HG02763 (cell line): ENCODE results near the gene MTIF2.
"Not testable (repeated sequence)": the region's sequence is repeated elsewhere in the genome, so short reads cannot be mapped to it uniquely, and the experiment has no call there.

ENCODE experiments used
- ATAC-seq: cut with Tn5 transposase; IDR thresholded peaks from one replicate; pipeline ENCODE4 v1.9.1; 2021; ENCODE audit warnings: mild to moderate bottlenecking, moderate library complexity; ENCODE audit not compliant: unreplicated experiment

MTIF2 gene, protein sequence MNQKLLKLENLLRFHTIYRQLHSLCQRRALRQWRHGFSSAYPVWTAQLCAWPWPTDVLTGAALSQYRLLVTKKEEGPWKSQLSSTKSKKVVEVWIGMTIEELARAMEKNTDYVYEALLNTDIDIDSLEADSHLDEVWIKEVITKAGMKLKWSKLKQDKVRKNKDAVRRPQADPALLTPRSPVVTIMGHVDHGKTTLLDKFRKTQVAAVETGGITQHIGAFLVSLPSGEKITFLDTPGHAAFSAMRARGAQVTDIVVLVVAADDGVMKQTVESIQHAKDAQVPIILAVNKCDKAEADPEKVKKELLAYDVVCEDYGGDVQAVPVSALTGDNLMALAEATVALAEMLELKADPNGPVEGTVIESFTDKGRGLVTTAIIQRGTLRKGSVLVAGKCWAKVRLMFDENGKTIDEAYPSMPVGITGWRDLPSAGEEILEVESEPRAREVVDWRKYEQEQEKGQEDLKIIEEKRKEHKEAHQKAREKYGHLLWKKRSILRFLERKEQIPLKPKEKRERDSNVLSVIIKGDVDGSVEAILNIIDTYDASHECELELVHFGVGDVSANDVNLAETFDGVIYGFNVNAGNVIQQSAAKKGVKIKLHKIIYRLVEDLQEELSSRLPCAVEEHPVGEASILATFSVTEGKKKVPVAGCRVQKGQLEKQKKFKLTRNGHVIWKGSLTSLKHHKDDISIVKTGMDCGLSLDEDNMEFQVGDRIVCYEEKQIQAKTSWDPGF

DNA sequence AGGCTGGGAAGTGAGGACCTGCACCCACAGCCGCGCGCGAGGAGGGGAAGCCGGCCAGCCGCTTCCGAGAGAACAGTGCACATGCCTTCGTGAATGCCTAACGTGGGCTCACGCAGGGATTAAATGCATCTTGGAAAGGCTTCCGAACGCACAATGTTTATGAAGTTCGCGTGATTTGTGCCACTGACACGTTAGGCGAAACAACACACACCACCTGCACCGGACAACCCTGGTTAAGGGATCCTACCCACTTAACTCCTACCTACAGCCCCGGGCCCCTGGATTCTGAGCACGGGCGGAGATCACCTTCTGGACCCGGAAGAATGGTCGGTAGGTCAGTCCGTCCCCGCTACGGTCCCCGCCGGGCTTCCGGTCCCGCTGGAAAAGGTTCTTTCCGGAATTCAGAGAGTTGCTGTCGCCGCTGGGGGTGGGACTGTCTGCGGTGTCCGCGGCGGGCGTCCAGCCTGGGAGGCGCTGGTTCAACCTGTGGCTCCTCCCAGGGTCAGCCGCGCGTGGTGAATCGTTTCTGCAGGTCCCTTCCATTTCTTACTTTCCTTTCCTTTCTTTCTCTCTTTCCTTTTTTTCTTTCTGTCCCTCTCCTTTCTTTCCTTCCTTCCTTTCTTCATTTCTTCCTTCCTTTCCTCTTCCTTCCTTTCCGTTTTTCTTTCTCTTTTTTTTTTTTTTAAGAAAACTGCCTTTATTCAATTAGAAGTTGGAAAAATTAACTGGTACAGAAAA, at the start of gene MTIF2:
Gene MTIF2 (minus strand): TSS at position 325 of the 738 bp plus-strand sequence. CDS start 5,373 bp downstream, outside the sequence.
- peak; percentile 97 for ATAC-seq

DNA sequence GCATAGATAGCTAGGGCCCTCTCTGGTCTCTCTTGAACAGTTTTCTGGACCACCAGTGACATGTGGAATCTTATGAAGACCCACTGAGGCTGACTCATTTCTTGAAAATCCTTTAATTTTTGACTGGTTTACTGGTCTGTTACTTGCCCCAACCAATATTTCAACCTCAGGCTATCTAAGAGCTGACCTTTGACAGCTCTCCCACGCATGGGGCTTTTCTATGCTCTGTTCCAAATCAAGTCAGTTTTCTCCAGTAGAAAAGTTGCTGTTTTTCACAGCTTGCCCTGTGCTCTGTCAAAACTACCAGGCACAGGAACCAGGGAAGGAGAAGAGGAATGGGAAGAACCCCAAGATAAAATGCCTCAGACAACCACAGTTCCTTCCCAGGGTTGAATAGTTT, 46.0 kb upstream of the MTIF2 start:
- no peak for ATAC-seq

DNA sequence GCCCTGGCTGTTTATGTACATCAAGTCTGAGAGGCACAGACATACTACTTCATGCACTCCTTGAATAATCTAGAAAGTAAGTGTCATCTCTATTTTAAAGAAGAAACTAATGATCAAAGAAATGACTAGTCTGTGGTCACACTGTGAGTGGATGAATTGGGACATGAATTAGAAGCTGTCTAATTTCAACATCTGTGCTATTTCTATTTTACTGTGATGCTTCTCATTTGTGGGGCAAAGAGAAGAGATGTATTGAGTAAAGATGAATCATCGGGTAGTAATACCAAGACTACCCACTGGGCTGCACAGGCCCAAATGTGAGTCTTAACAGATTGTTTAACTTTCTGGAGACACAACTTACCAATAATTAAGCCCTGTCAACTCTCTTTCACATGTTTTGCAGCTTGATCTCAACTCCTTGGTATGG, 42.4 kb upstream of the MTIF2 start:
- ATAC-seq = peak; percentile 88

- no peak for ATAC-seq
Observed at GRCh38 chr2:55309446-55309845, 40.4 kb upstream of the MTIF2 start.

GRCh38 chr2:55302241-55302640, 33.2 kb upstream of the MTIF2 start:
- peak; percentile 69 for ATAC-seq

DNA sequence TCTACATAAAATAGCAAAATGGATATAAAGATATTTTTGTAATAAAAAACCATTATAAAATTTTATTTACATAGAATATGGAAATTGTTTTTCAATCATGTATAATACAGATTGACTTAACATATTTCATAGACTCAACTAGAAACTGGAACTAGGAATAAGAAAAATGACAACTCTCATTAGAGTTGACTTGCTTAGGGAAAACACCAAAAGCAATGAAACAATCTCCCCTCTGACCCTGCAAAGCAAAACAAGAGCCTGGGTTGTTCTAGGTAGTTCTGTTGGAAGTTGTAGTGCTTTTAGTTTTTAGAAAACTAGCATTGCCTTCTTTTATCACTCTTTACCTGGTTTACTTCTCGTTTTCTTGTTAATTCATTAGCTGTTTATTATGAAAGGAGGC, 32.2 kb upstream of the MTIF2 start:
- ATAC-seq = no peak

DNA sequence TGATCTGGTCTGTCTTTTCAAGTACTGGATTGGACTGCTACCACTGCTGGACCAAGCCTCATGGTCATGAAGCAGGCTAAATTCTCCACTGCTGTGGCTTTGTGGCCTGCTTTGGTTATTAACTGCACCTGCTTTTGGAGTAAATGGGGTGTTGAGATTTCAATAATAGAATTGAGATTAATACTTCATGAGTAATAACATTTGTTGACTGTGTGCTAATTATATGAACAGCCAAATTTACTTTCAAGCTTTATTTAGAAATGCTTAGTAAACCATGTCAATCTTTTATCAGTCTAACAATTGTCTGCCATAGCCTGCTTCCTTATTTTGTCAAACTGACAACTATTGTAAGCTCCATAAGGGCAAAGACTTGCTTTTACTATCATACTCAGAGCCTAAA, 27.4 kb upstream of the MTIF2 start:
- peak; percentile 48 for ATAC-seq

DNA sequence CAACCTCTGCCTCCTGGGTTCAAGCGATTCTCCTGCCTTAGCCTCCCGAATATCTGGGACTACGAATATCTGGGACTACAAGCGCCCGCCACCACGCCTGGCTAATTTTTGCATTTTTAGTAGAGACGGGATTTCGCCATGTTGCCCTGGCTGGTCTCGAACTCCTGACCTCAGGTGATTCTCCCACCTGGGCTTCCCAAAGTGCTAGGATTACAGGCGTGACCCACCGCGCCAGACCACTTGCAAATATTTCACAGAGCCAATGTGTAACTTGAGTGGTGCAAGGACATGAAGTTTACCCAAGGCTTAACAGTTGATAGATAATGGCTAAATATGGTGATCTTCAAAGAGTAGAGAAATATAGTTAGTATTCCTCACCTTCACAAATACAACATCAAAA, 14.1 kb upstream of the MTIF2 start:
- no peak for ATAC-seq

- peak; percentile 99 for ATAC-seq
Observed at GRCh38 chr2:55282110-55282917, 13.3 kb upstream of the MTIF2 start.

- ATAC-seq = not testable (repeated sequence)
Observed at GRCh38 chr2:55280851-55281546, 12.0 kb upstream of the MTIF2 start.

DNA sequence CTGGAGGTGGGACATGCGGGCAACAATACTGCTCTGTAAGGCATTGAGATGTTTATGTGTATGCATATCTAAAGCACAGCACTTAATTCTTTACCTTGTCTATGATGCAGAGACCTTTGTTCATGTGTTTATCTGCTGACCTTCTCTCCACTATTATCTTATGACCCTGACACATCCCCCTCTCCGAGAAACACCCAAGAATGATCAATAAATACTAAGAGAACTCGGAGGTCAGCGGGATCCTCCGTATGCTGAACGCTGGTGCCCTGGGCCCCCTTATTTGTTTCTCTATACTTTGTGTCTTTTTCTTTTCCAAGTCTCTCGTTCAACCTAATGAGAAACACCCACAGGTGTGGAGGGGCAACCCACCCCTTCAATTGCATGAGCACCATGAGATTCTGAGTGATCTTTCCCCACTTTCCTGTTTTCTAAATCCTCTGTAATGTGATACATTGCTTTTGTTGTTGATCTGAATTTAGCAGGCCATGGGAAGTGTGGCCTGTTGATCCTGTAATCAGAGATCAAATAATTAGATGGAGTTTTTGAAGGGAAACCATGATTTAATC, 10.9 kb upstream of the MTIF2 start:
- not testable (repeated sequence) for ATAC-seq

- not testable (repeated sequence) for ATAC-seq
Observed at GRCh38 chr2:55279214-55279835, 10.3 kb upstream of the MTIF2 start.

- ATAC-seq = no peak
Observed at GRCh38 chr2:55277310-55277709, 8.3 kb upstream of the MTIF2 start.

DNA sequence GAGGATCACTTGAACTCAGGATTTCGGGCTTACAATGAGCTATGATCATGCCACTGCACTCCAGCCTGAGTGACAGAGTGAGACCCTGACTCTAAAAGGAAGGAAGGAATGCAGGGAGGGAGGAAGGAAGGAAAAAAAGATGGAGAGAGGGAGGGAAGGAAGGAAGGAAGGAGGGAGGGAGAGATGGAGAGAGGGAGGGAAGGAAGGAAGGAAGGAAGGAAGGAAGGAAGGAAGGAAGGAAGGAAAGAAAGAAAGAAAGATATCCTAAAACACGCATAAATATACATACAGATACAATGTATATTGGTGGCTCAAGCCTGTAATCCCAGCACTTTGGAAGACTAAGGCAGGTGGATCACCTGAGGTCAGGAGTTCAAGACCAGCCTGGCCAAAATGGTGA, 5.3 kb upstream of the MTIF2 start:
- ATAC-seq = not testable (repeated sequence)

GRCh38 chr2:55269645-55269990, 587 bp upstream of the MTIF2 start:
- no peak for ATAC-seq

DNA sequence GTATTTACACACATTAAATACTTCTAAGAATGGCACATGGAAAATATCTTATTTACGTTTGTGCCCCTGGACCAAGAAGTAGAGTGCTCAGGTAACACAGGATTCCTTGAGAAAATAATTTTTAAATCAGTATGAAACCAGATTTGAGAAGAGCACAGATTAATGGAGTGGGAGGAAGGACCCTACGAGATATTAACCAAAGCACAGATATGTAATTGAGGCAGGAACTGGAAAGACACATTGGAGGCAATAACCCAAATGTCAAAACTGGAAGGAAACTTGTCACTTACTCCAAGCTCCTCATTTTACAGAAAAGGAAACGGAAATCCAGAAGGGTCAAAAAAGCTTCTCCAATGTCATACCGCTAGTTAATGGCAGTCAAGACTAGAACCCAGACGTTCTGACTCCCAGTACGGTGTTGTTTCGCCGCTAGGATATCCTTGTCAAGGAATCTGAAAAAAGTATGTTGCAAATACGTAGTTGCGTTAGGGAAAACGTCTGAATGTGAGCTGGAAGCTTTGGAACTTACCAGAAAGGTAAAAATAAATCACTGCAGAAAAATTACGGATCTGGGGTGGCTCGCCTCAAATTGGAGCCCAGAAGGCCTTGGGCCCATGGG, 634 bp downstream of the MTIF2 start:
- no peak for ATAC-seq

GRCh38 chr2:55259586-55259985, 9.4 kb downstream of the MTIF2 start:
- ATAC-seq = not testable (repeated sequence)

DNA sequence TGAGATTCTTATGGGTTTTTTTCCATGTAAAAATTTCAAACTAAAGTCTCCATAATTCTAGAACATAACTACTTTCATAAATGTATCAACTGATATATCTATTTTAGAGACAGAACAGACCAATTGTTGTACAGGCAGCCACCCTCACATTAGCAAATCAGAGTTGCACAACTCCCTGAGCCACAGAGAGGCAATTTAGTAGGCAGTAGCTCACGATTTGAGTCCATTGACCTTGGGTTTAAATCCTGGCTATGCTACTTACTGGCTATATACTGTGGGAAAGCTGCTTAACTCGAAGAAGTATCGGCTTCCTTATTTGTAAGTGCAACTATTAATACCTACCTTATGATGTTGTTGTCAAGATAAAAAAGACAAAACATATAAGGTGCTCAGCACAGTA, 16.2 kb downstream of the MTIF2 start:
- no peak for ATAC-seq

- no peak for ATAC-seq
Observed at GRCh38 chr2:55247025-55247424, 22.0 kb downstream of the MTIF2 start.
